T-helper 1 cell (primary cell): Measurements from ENCODE around the gene SCLT1.
"Not testable (repeated sequence)": the region's sequence is repeated elsewhere in the genome, so short reads cannot be mapped to it uniquely, and the experiment has no call there.

ENCODE experiments used
- DNase-seq, 5 donors: peaks; one replicate each; pipeline ENCODE4 v3.0.0-alpha.2; 2012 to 2020
- total RNA-seq, 4 donors: gene quantifications; one replicate each; lab custom pipeline; 2026; lab: John Stamatoyannopoulos, UW

SCLT1 gene
- total RNA-seq = 35.9 to 52.3 (median 48.1) reads per million in 4 donors

GRCh38 chr4:129093191-129093920, at the start of gene SCLT1:
Gene SCLT1 (minus strand): TSS chr4:129093539. CDS start chr4:129093103, 436 bp downstream.
- DNase-seq = peak; percentile 86 to 98 (median 92)

GRCh38 chr4:129140521-129140920, 47.2 kb upstream of the SCLT1 start:
- no peak for DNase-seq

DNA sequence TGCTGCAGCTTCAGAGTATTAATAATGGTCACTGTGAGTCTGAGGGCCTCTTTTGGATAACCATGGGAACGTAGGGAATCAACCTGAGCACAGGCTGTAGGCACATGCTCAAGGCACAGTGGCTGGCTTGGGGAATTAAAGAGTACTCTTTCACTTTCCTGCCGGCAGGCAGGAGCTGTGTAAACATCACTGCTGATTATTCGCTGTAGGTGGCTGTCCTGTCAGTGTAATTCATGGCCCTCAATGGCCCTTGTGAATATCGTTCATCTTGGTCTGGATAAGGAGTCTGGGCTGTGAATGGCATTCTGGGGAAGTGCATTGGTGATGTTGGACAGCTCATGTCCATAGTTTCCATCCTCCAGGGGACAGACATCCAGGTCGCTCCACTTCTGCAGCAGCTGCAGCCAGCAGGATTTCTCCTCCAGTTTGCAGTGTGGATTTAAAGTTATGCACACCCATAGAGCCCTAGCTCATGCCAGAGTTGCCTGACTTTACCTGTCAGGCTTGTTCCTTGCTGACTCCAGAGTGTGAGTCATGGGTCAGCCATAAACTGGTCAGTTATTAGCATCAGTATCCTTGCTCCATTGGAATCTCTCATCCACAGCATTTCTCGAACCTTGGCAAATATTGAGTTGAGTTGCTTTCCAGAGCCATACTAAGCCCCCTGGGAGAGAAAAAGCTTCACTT, 45.6 kb upstream of the SCLT1 start:
- DNase-seq = no peak

GRCh38 chr4:129136433-129136832, 43.1 kb upstream of the SCLT1 start:
- DNase-seq = no peak

DNA sequence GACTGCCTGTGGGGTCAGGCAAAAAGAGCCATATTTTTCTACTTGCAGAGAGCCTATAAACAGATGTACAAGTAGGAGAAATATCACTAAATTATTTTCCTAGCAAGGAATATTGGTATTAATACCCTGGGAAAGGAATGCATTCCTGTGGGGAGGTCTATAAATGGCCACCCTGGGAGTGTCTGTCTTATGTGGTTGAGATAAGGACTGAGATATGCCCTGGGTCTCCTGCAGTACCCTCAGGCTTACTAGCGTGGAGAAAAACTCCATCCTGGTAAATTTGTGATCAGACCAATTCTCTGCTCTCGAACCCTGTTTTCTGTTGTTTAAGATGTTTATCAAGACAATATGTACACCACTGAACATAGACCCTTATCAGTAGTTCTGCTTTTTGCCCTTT, 38.0 kb upstream of the SCLT1 start:
- DNase-seq = no peak

GRCh38 chr4:129129143-129129542, 35.8 kb upstream of the SCLT1 start:
- no peak for DNase-seq

GRCh38 chr4:129126614-129127013, 33.3 kb upstream of the SCLT1 start:
- not testable (repeated sequence) for DNase-seq

DNA sequence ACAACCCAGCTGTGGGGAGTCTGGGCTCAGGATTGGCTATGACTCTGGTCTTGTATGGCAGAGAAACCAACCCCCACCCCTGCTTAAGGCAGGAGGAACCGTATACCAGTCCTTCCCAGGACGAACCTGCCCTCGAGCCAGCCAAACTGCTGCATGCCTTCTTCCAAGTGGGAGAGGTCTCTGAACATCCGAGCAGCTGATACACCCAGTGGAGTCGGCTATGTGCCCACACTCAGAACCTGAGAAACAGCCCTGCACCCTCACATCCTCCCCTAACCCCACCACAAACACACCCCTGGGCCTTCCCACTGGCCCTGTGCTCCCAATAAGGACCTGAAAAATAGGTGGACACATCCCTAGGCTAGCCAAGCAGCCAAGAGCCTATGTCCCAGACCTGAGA, 24.4 kb upstream of the SCLT1 start:
- no peak for DNase-seq

GRCh38 chr4:129113919-129114318, 20.6 kb upstream of the SCLT1 start:
- no peak for DNase-seq

DNA sequence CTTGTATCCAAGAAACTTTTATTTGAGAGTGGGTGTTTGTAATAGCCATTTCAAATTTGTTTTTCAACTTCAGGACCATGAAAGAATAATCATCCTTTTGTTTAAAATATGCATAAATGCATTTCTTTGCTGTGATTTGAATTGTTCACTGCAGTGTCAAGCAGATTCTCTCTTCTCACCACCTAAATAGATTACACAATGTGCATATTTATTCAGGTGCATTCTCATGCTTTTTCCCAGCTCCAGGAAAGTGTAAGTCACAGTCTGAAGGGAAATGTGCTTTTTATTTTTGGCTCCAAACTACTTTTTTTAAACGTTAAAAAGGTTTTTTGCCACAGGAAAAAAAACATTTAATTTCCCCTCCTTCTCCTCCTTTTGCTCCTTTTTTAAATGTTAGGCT, 20.1 kb upstream of the SCLT1 start:
- no peak for DNase-seq

DNA sequence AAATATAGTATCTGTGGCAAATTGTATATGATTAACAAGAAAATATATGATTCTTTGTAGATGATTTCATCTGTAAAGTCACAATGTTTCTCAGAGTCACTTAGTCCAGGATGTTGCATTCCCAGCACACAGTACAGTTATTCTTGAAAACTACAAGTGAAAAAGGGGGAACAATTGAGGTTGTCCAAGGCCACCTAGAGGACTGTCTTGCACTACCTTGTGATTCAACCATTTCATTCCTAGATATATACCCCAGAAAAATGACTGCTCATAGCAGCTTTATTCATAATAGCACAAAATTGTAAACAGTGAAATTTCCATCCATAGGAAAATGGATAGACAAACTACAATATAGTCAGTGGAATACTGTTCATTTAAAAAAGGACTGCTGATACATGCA, 18.6 kb upstream of the SCLT1 start:
- no peak for DNase-seq

DNA sequence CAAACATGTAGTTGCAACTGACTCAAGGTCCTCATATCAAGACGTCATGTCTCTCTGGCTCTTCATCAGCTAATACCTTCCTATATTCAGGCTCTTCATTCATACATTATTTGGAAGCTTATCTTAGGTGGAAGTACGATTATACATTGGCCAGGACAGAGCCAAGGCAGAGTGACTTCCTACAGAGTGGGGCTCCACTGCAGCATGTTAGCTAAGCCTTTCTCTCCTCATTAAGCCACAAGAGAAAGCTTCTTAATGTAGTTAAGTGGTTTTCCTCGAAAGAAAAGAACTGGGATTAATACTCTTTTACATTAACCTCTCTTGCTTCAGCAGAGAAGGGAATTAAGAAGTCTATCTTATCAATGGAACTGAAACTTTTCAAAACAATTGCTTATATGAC, 17.6 kb upstream of the SCLT1 start:
- DNase-seq = no peak

DNA sequence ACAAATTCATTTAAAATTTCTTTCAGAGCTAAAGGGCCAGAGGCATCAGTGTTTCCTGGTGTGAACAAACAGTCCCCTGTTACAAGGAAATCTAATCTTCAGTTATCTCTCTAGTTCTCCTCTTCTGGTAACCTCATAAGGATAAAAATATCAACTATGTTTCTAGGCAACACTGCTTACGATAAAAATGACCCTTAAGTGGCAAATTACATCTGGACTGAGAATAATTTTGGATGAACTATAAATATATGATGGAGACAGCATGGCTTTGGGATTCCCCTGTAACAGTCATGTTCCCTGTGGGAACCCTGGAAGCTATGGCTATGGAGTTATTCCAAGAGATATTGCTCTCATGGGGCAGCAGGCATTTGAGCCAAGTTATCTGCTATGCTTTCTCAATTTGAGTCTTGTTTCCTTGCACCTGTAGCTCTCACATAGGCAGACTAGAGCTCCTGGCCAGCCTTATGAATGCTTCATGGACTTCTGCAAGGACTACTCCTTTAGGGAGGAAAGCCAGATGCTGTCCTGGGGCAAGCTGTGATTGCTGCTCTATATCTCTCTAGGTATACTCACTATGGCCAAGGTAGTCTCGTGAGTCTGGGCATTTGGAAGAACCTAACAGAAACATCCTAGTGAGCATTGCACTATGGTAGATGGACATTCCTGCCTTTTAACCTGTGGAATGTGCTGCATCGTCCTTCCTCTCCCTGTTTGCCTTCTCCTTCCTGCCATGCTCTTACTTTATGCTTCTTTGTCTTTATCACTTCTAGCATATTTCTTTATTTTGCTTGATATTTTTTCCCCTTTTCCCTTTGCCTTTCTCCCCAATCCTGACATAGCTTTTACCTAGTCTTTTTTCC, 16.9 kb upstream of the SCLT1 start:
- no peak for DNase-seq

DNA sequence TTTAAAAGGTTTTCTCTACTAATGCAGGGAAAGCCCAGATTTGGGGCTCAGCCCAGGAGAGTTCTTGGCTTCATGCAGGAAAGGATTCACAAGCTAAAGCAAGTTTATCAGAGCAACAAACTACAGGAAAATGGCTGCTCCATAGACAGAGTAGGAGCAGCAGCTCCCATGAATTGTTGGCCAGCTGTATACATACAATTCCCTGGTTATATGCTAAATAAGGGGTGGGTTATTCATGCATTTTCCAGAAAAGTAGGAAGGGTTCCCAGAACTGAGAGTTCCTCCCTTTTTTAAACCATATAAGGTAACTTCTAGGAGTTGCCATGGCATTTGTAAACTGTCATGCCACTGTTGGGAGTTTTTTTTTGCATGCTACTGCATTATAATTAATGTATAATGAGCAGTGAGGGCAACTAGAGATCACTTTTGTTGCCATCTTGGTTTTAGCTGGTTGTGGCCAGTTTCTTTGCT, 5.2 kb upstream of the SCLT1 start:
- no peak for DNase-seq

- peak; percentile 42 to 89 (median 57) for DNase-seq
Observed at GRCh38 chr4:129095811-129096454, 2.6 kb upstream of the SCLT1 start, which contains the start of gene C4orf33. Gene C4orf33 (plus strand): TSS chr4:129096152. CDS start chr4:129102611, 6,459 bp downstream.

DNA sequence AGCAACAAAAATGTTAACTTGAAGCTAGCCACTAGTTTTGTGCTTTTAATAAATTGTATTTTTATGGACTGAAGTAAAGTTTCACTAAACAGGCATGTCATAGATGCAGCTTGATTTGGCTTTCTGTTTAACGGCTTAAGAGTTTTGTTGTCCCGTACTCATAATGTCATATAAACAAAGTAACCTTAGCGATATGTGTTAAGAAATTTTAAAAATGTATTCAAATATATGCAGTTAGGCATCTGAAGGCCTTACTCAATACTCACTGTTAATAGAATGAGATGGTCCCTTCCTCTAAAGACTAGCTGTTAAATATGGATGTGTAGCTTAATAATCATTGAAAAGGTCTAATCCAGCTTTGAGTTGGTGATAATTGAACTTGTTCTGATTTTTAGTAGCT, 1.0 kb upstream of the SCLT1 start:
- no peak for DNase-seq

GRCh38 chr4:129092631-129093190, 628 bp downstream of the SCLT1 start:
- no peak for DNase-seq

DNA sequence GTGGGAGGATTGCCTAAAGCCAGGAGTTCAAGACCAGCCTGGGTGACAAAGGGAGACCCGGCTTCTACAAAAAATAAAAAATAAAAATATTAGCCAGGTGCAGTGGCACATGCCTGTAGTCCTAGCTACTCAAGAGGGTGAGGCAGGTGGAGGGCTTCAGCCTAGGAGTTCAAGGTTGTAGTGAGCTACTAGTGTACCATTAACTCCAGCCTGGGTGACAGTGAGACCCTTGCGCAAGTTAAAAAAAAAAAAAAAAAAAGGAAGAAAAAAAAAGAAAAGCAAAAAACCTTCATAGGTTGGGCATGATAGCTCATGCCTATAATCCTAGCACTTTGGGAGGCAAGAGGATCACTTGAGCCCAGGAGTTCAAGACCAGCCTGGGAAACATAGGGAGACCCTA, 5.8 kb downstream of the SCLT1 start:
- no peak for DNase-seq

GRCh38 chr4:129085472-129085871, 7.9 kb downstream of the SCLT1 start:
- no peak for DNase-seq

DNA sequence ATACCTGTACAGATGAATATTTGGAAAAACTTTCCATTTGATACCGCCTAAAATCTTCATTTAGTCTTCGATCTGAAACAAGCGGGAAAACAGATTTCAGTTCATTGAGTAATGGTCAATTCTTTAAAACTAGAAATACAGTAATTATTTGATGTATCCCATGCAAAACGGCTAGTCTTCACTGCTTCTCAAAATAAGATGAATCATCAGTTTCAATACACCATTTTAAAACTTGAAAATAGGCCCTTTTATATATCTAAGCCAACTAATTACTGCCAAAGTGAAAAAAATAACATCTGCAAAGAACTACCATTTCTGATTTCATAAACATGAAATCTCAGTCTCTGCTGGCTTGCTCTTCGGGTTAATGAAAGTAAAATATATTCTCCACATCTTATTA, 11.0 kb downstream of the SCLT1 start:
- no peak for DNase-seq

GRCh38 chr4:129080129-129080528, 13.2 kb downstream of the SCLT1 start:
- DNase-seq = no peak

DNA sequence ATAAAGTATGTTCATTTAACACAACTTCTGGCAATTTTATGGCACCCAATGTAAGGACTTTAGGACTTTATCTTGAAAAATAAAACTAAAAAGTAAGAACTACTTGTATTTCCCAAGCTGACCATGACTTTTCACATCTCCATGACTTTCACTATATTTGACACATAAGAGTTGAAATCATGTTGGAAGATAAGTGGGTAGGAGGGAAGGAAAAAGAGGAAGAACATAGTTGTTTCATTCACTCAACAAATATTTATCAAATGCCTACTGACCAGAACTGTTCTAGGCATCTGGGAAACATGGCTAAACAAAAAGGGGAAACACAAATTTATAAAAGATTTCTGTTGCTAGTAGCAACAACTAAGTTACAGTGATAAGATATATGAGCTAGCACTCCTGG, 16.0 kb downstream of the SCLT1 start:
- no peak for DNase-seq
